Neuronal stem cell (in vitro differentiated cells): ENCODE measurements around the gene BCL2L1.

ENCODE experiments used
- DNase-seq: peaks from one replicate; pipeline ENCODE4 v3.0.0-alpha.2; 2013; ENCODE audit warnings: low spot score
- H2AFZ ChIP-seq: one replicate; pipeline ENCODE4 v1.6.1; 2013; ENCODE audit warnings: mild to moderate bottlenecking, low read length, inconsistent platforms
- H2AK5ac ChIP-seq: 2 replicates; pipeline ENCODE4 v1.6.1; 2013; ENCODE audit warnings: low read depth, mild to moderate bottlenecking, inconsistent platforms, low read length, moderate library complexity, mixed read lengths
- H2BK120ac ChIP-seq: 2 replicates; pipeline ENCODE4 v1.6.1; 2013; ENCODE audit warnings: low read depth, mild to moderate bottlenecking, inconsistent platforms, low read length, moderate library complexity, mixed read lengths
- H2BK12ac ChIP-seq: one replicate; pipeline ENCODE4 v1.6.1; 2013; ENCODE audit warnings: low read length, inconsistent platforms
- H2BK15ac ChIP-seq: 2 replicates; pipeline ENCODE4 v1.6.1; 2013; ENCODE audit warnings: mild to moderate bottlenecking, low read length, inconsistent platforms, mixed read lengths
- H2BK5ac ChIP-seq: one replicate; pipeline ENCODE4 v1.6.1; 2013; ENCODE audit warnings: inconsistent platforms, mild to moderate bottlenecking, low read length, moderate library complexity
- H3K14ac ChIP-seq: one replicate; pipeline ENCODE4 v1.6.1; 2013; ENCODE audit warnings: low read length, inconsistent platforms
- H3K18ac ChIP-seq: 2 replicates; pipeline ENCODE4 v1.6.1; 2013; ENCODE audit warnings: low read length, inconsistent platforms
- H3K23ac ChIP-seq: 2 replicates; pipeline ENCODE4 v1.6.1; 2013; ENCODE audit warnings: low read depth, mild to moderate bottlenecking, mixed read lengths, low read length, inconsistent platforms; ENCODE audit not compliant: poor library complexity
- H3K27ac ChIP-seq: replicated peaks from 3 replicates; pipeline ENCODE4 v1.5.1; 2013; ENCODE audit warnings: low read length, inconsistent platforms
- H3K27me3 ChIP-seq, 3 experiments: 2 replicates each; pipeline ENCODE4 v1.6.1; 2013; ENCODE audit warnings: low read length in 3 of 3, mild to moderate bottlenecking in 2 of 3, inconsistent platforms in 1 of 3, low read depth in 1 of 3, mixed read lengths in 1 of 3, moderate library complexity in 1 of 3; ENCODE audit not compliant: control insufficient read depth in 3 of 3, insufficient read depth in 3 of 3
- H3K36me3 ChIP-seq, 2 donors: replicated peaks in 1 of 2; 2 replicates each; pipeline ENCODE4 v1.6.1; 2013; ENCODE audit warnings: low read length in 2 of 2; ENCODE audit not compliant: control insufficient read depth in 2 of 2, insufficient read depth in 2 of 2
- H3K4ac ChIP-seq: 2 replicates; pipeline ENCODE4 v1.6.1; 2013; ENCODE audit warnings: inconsistent platforms, mild to moderate bottlenecking, low read length, moderate library complexity
- H3K4me1 ChIP-seq, 2 donors: 1 replicate in 1 of 2; 2 replicates in 1 of 2; pipeline ENCODE4 v1.6.1; 2013; ENCODE audit warnings: low read length in 2 of 2, low read depth in 1 of 2; ENCODE audit not compliant: control insufficient read depth in 2 of 2, insufficient read depth in 1 of 2
- H3K4me2 ChIP-seq: one replicate; pipeline ENCODE4 v1.6.1; 2013; ENCODE audit warnings: mild to moderate bottlenecking, low read length, inconsistent platforms; ENCODE audit not compliant: insufficient read depth, poor library complexity, severe bottlenecking
- H3K4me3 ChIP-seq, 2 donors: 2 replicates each; pipeline ENCODE4 v1.5.1; 2013; ENCODE audit warnings: low read length in 2 of 2, mild to moderate bottlenecking in 2 of 2, inconsistent platforms in 1 of 2, moderate library complexity in 1 of 2
- H3K79me1 ChIP-seq: one replicate; pipeline ENCODE4 v1.6.1; 2013; ENCODE audit warnings: low read depth, mild to moderate bottlenecking, inconsistent platforms, low read length, moderate library complexity
- H3K9ac ChIP-seq: one replicate; pipeline ENCODE4 v1.6.1; 2013; ENCODE audit warnings: mild to moderate bottlenecking, low read depth, low read length, inconsistent platforms; ENCODE audit not compliant: poor library complexity
- H3K9me3 ChIP-seq, 2 donors: replicated peaks in 1 of 2; 2 replicates each; pipeline versions ENCODE3 to v1.6.1; 2013; ENCODE audit warnings: low read length in 2 of 2, mild to moderate bottlenecking in 2 of 2, inconsistent platforms in 1 of 2, low read depth in 1 of 2, mixed read lengths in 1 of 2, moderate library complexity in 1 of 2; ENCODE audit not compliant: control insufficient read depth in 2 of 2, insufficient read depth in 1 of 2
- H4K8ac ChIP-seq: one replicate; pipeline ENCODE4 v1.6.1; 2013; ENCODE audit warnings: low read depth, mild to moderate bottlenecking, inconsistent platforms, low read length, moderate library complexity
- H4K91ac ChIP-seq: one replicate; pipeline ENCODE4 v1.6.1; 2013; ENCODE audit warnings: low read length, low read depth, mild to moderate bottlenecking, inconsistent platforms; ENCODE audit not compliant: poor library complexity
- WGBS, 2 donors: extraction: QIAGEN DNeasy Blood & Tissue Kit; methylation state at CpG; one replicate each; pipeline ENCODE4 v1.1.7; 2013; ENCODE audit warnings: missing lambda C conversion rate in 2 of 2, mixed read lengths in 1 of 2; ENCODE audit not compliant: insufficient read length in 2 of 2, insufficient replicate concordance in 1 of 2; ENCODE audit errors: extremely low coverage in 2 of 2; 5-methylcytosine and 5-hydroxymethylcytosine counted together

BCL2L1 gene

GRCh38 chr20:31693987-31694661, 28.5 kb downstream of the BCL2L1 start:
- no peak overlapping the region for H2BK15ac ChIP-seq
- no peak overlapping the region for H2BK120ac ChIP-seq
- H3K79me1 ChIP-seq, result peaks cover 2% of the 10 kb centered on the region
- no peak for DNase-seq
- H3K9ac ChIP-seq, result no peak overlapping the region
- H2AFZ ChIP-seq, result no peak overlapping the region
- no peak overlapping the region for H3K27ac ChIP-seq
- H4K8ac ChIP-seq, result no peak overlapping the region
- no CpG with 5 or more reads among the region's 4 CpGs for WGBS, 2 donors
- H3K4me1 ChIP-seq, result peaks cover 0 to 11% of the 10 kb centered on the region in 2 donors
- H2AK5ac ChIP-seq, result peak overlapping the region; percentile 49
- no peak overlapping the region for H2BK5ac ChIP-seq
- no peak overlapping the region for H3K4me3 ChIP-seq
- H3K18ac ChIP-seq, result peak overlapping the region; percentile 38
- no peak overlapping the region for H4K91ac ChIP-seq
- H3K23ac ChIP-seq, result peak overlapping the region; percentile 14
- peak overlapping the region; percentile 7 for H2BK12ac ChIP-seq
- no peak overlapping the region for H3K4me2 ChIP-seq
- H3K9me3 ChIP-seq, result no peaks in the 10 kb centered on the region
- H3K36me3 ChIP-seq, result peaks cover 2 to 71% of the 10 kb centered on the region in 2 donors
- no peak overlapping the region for H3K4ac ChIP-seq
- no peak overlapping the region for H3K14ac ChIP-seq
- no peaks in the 10 kb centered on the region for H3K27me3 ChIP-seq

GRCh38 chr20:31693402-31693801, 29.3 kb downstream of the BCL2L1 start:
- no peak for DNase-seq
- Histone ChIP-seq H3K9me3 (no peaks in the 10 kb centered on the region), H2AFZ (no peak overlapping the region), H3K27me3 (no peaks in the 10 kb centered on the region), H2AK5ac (no peak overlapping the region), H3K4me3 (no peak overlapping the region), H3K27ac (no peak overlapping the region), H2BK12ac (no peak overlapping the region), H3K4me1 (peaks cover 0 to 11% of the 10 kb centered on the region in 2 donors), H4K8ac (no peak overlapping the region), H3K36me3 (peaks cover 2 to 69% of the 10 kb centered on the region in 2 donors), H2BK120ac (no peak overlapping the region), H3K79me1 (peaks cover 2% of the 10 kb centered on the region), H2BK5ac (no peak overlapping the region), H3K23ac (peak overlapping the region; percentile 6), H2BK15ac (no peak overlapping the region), H3K14ac (no peak overlapping the region), H3K18ac (no peak overlapping the region), H4K91ac (no peak overlapping the region), H3K4me2 (no peak overlapping the region), H3K9ac (no peak overlapping the region), H3K4ac (no peak overlapping the region)
- WGBS, 2 donors, result no CpG with 5 or more reads among the region's 6 CpGs

- peaks cover 4% of the 10 kb centered on the region for H3K79me1 ChIP-seq
- H3K27ac ChIP-seq, result peak overlapping the region; percentile 53
Observed at GRCh38 chr20:31691646-31692275, 30.9 kb downstream of the BCL2L1 start.

GRCh38 chr20:31690124-31690666, 32.5 kb downstream of the BCL2L1 start:
- no peak overlapping the region for H2BK12ac ChIP-seq
- no peak overlapping the region for H2BK120ac ChIP-seq
- no peak overlapping the region for H3K4me2 ChIP-seq
- no peak overlapping the region for H2BK15ac ChIP-seq
- H3K23ac ChIP-seq, result no peak overlapping the region
- no peak overlapping the region for H3K4me3 ChIP-seq
- peaks cover 0 to 11% of the 10 kb centered on the region in 2 donors for H3K4me1 ChIP-seq
- no peak overlapping the region for H3K14ac ChIP-seq
- DNase-seq, result no peak
- no peak overlapping the region for H3K4ac ChIP-seq
- H3K9ac ChIP-seq, result no peak overlapping the region
- H4K91ac ChIP-seq, result no peak overlapping the region
- whole genome bisulfite sequencing, 2 donors, result no CpG with 5 or more reads among the region's 3 CpGs
- H2BK5ac ChIP-seq, result no peak overlapping the region
- peaks cover 0 to 11% of the 10 kb centered on the region in 2 donors for H3K9me3 ChIP-seq
- no peaks in the 10 kb centered on the region for H3K27me3 ChIP-seq
- H3K79me1 ChIP-seq, result peaks cover 4% of the 10 kb centered on the region
- no peak overlapping the region for H3K27ac ChIP-seq
- no peak overlapping the region for H3K18ac ChIP-seq
- no peak overlapping the region for H2AK5ac ChIP-seq
- no peak overlapping the region for H4K8ac ChIP-seq
- no peak overlapping the region for H2AFZ ChIP-seq
- peaks cover 2 to 68% of the 10 kb centered on the region in 2 donors for H3K36me3 ChIP-seq

More at GRCh38 chr20:31691646-31692275, 30.9 kb downstream of the BCL2L1 start:
- Histone ChIP-seq H3K23ac (no peak overlapping the region), H3K9me3 (peaks cover 0 to 3% of the 10 kb centered on the region in 2 donors), H3K18ac (no peak overlapping the region), H3K4ac (no peak overlapping the region), H2AK5ac (no peak overlapping the region), H3K4me1 (peaks cover 0 to 11% of the 10 kb centered on the region in 2 donors), H3K36me3 (peaks cover 2 to 73% of the 10 kb centered on the region in 2 donors), H3K9ac (no peak overlapping the region), H3K4me3 (peak overlapping the region in 1 of 2 donors; percentile 28), H3K27me3 (no peaks in the 10 kb centered on the region), H2BK15ac (no peak overlapping the region), H2BK5ac (no peak overlapping the region), H2BK12ac (no peak overlapping the region), H2BK120ac (no peak overlapping the region), H3K14ac (no peak overlapping the region), H4K8ac (no peak overlapping the region), H3K4me2 (no peak overlapping the region), H2AFZ (no peak overlapping the region), H4K91ac (peak overlapping the region; percentile 19)
- WGBS, 2 donors, result no CpG with 5 or more reads among the region's 1 CpG
- DNase-seq, result no peak
